Smooth muscle cell (in vitro differentiated cells): ENCODE data around the gene RABL2B. TPM values are rescaled to one million over a fixed set of nuclear protein-coding genes. Genes with fewer than 3 reads are reported as not detected.
"Not testable (repeated sequence)": the region's sequence is repeated elsewhere in the genome, so short reads cannot be mapped to it uniquely, and the experiment has no call there.

ENCODE experiments used
- DNase-seq: peaks from one replicate; lab custom pipeline; 2025; ENCODE audit not compliant: unreplicated experiment; lab: John Stamatoyannopoulos, UW
- H2AFZ ChIP-seq: fragments of 200-600 bp; sonication (generic); 2 replicates; pipeline ENCODE4 v1.6.0; 2016; ENCODE audit warnings: antibody characterized with exemption, low read depth, mild to moderate bottlenecking
- H3F3A ChIP-seq: fragments of 200-600 bp; sonication (generic); 2 replicates; pipeline ENCODE4 v1.6.0; 2017; ENCODE audit warnings: antibody characterized with exemption, low read depth
- H3K27ac ChIP-seq: fragments of 200-600 bp; sonication (generic); 2 replicates; pipeline ENCODE4 v1.5.1; 2016; ENCODE audit warnings: low read depth, mild to moderate bottlenecking
- H3K27me3 ChIP-seq: fragments of 200-600 bp; sonication (generic); 2 replicates; pipeline ENCODE4 v1.6.1; 2016; ENCODE audit warnings: low read depth, mild to moderate bottlenecking
- H3K36me3 ChIP-seq: fragments of 200-600 bp; sonication (generic); 2 replicates; pipeline ENCODE4 v1.5.1; 2016; ENCODE audit warnings: low read depth
- H3K4me1 ChIP-seq: fragments of 200-600 bp; sonication (generic); 2 replicates; pipeline ENCODE4 v1.5.1; 2016; ENCODE audit warnings: low read depth
- H3K4me2 ChIP-seq: fragments of 200-600 bp; sonication (generic); 2 replicates; pipeline ENCODE4 v1.6.0; 2016; ENCODE audit warnings: mild to moderate bottlenecking
- H3K4me3 ChIP-seq: fragments of 200-600 bp; sonication (generic); 2 replicates; pipeline ENCODE4 v1.5.1; 2016; ENCODE audit warnings: mild to moderate bottlenecking
- H3K79me2 ChIP-seq: fragments of 200-600 bp; sonication (generic); 2 replicates; pipeline ENCODE4 v1.6.0; 2016; ENCODE audit warnings: low read depth, mild to moderate bottlenecking
- H3K9ac ChIP-seq: fragments of 200-600 bp; sonication (generic); 2 replicates; pipeline ENCODE4 v1.6.0; 2016; ENCODE audit warnings: low read depth
- H3K9me3 ChIP-seq: fragments of 200-600 bp; sonication (generic); replicated peaks from 2 replicates; pipeline ENCODE4 v1.5.1; 2016; ENCODE audit warnings: low read depth
- H4K20me1 ChIP-seq: fragments of 200-600 bp; sonication (generic); 2 replicates; pipeline ENCODE4 v1.6.0; 2016; ENCODE audit warnings: low read depth
- CTCF ChIP-seq: fragments of 200-600 bp; sonication (generic); IDR thresholded peaks from 2 replicates; pipeline ENCODE4 v1.5.1; 2017; ENCODE audit warnings: borderline replicate concordance, mild to moderate bottlenecking, antibody characterized with exemption; ENCODE audit not compliant: insufficient read depth, poor library complexity, severe bottlenecking
- WGBS: methylation state at CpG from one replicate; pipeline ENCODE4 v1.1.7; 2016; ENCODE audit warnings: low lambda C conversion rate; 5-methylcytosine and 5-hydroxymethylcytosine counted together
- polyA plus RNA-seq: library from polyadenylated mRNA; unstranded; fragments of >200 nt; fragmentation: Nextera tagmentation; extraction: Ambion mirVana; gene quantifications from 2 replicates; pipeline ENCODE4 v1.2.1, GENCODE V29; 2016
- total RNA-seq: library from RNA; depleted of rRNA; stranded (reverse); fragments of >200 nt; gene quantifications from 2 replicates; pipeline ENCODE4 v1.2.3, GENCODE V29; 2014

Gene RABL2B
- total and polyA plus RNA-seq, 2 experiments from 2014 or later = 12.5 to 17.4 TPM

DNA sequence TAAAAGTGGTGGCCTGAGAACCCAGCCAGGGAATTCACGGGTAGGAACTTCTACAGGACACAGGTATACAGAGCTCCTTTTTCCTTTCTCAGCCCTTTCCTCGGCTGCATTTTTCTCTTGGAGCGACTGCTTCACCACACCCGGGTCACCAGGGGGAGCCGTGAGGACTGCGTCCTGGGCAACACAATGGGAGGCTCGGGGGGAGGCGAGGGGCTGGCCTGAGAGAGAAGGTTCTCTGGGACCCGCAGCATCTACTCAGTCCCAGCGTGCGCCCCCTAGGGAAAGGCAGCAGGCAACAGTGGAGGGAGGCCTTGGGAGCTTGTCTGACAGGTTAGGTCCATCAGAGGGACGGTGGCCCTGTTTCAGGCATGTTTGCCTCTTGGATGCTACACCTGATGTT is 8.3 kb downstream of the RABL2B start:
- not testable (repeated sequence) for H3K36me3 ChIP-seq, H3K9me3 ChIP-seq, H3K4me1 ChIP-seq, H3K9ac ChIP-seq, H3K79me2 ChIP-seq, H3K4me3 ChIP-seq, H3F3A ChIP-seq, H3K27me3 ChIP-seq, H4K20me1 ChIP-seq, H3K27ac ChIP-seq, H2AFZ ChIP-seq, H3K4me2 ChIP-seq, DNase-seq
- peak; percentile 45 for TF ChIP-seq CTCF
- WGBS = 13% methylated on average over 12 of the region's 12 CpGs

DNA sequence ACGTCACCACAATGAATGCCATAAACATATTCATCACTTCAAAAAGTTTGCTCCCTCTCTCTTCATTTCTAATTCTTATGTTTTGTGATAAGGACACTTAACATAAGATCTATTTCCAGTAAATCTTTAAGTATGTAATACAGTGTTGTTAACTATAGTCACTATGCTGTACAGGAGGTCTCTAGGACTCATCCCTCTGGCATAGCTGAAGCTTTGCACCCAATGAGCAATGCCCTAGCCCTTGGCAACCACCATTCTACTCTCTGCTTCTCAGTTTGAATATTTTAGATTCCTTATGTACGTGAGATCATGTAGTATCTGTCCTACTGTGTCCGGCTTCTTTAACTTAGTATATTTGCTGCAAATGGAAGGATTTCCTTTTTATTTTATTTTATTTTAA is 19.1 kb downstream of the RABL2B start:
- H4K20me1 ChIP-seq, H3K4me2 ChIP-seq, H3K4me1 ChIP-seq, H3F3A ChIP-seq, H3K27ac ChIP-seq, H3K9me3 ChIP-seq, H3K36me3 ChIP-seq, DNase-seq, H3K9ac ChIP-seq, H3K79me2 ChIP-seq, H3K4me3 ChIP-seq, H2AFZ ChIP-seq, H3K27me3 ChIP-seq: not testable (repeated sequence)
- 72% methylated on average over 3 of the region's 3 CpGs for WGBS

GRCh38 chr22:50761829-50762228 is 21.6 kb downstream of the RABL2B start:
- H3K4me1 ChIP-seq, H3K27me3 ChIP-seq, H3K79me2 ChIP-seq, H3F3A ChIP-seq, H3K4me2 ChIP-seq, H3K4me3 ChIP-seq, H3K9ac ChIP-seq, H3K36me3 ChIP-seq, H3K27ac ChIP-seq, H4K20me1 ChIP-seq, H3K9me3 ChIP-seq, DNase-seq, H2AFZ ChIP-seq: not testable (repeated sequence)
- 96% methylated on average over 2 of the region's 2 CpGs for WGBS

- not testable (repeated sequence) for H4K20me1 ChIP-seq, H3K4me2 ChIP-seq, H3K27me3 ChIP-seq, H3K9ac ChIP-seq, DNase-seq, H2AFZ ChIP-seq, H3K9me3 ChIP-seq, H3K36me3 ChIP-seq, H3F3A ChIP-seq, H3K4me3 ChIP-seq, H3K79me2 ChIP-seq, H3K4me1 ChIP-seq
- H3K27ac ChIP-seq = peak overlapping the region; percentile 24
- 32% methylated on average over 10 of the region's 10 CpGs for WGBS
These were observed 23.7 kb downstream of the RABL2B start for GRCh38 chr22:50759597-50760341.

DNA sequence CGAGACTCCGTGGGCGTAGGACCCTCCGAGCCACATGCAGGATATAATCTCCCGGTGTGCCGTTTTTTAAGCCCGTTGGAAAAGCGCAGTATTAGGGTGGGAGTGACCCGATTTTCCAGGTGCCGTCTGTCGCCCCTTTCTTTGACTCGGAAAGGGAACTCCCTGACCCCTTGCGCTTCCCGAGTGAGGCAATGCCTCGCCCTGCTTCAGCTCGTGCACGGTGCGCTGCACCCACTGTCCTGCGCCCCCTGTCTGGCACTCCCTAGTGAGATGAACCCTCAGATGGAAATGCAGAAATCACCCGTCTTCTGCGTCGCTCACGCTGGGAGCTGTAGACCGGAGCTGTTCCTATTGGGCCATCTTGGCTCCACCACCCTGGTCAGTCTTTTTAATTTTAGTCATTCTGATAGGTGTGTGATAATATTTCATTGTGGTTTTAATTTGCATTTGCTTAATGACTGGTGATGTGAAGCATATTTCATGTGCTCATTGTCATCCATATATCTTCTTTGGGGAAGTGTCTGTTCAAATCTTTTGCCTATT is 26.4 kb downstream of the RABL2B start:
- Histone ChIP-seq H3K4me3 (peak overlapping the region; percentile 74), H3K4me2 (peak overlapping the region; percentile 94), H2AFZ (peak overlapping the region; percentile 91), H3K9ac (peak overlapping the region; percentile 55)
- not testable (repeated sequence) for H3K9me3 ChIP-seq, H3K79me2 ChIP-seq, H3F3A ChIP-seq, DNase-seq, H4K20me1 ChIP-seq, H3K27ac ChIP-seq, H3K36me3 ChIP-seq, H3K4me1 ChIP-seq, H3K27me3 ChIP-seq
- 16% methylated on average over 24 of the region's 24 CpGs for WGBS
- TF ChIP-seq CTCF = peak; percentile 26

DNA sequence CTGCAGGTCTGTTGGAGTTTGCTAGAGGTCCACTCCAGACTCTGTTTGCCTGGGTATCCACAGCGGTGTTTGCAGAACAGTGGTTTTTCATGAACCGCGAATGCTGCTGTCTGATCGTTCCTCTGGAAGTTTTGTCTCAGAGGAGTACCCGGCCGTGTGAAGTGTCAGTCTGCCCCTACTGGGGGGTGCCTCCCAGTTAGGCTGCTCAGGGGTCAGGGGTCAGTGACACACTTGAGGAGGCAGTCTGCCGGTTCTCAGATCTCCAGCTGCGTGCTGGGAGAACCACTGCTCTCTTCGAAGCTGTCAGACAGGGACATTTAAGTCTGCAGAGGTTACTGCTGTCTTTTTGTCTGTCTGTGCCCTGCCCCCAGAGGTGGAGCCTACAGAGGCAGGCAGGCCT is 27.0 kb downstream of the RABL2B start:
- not testable (repeated sequence) for H3K4me1 ChIP-seq, H3K27ac ChIP-seq, H3K27me3 ChIP-seq, H2AFZ ChIP-seq, H3K36me3 ChIP-seq, DNase-seq, H3K9ac ChIP-seq, H3K4me3 ChIP-seq, H3K79me2 ChIP-seq, H3F3A ChIP-seq, H3K9me3 ChIP-seq, H4K20me1 ChIP-seq
- H3K4me2 ChIP-seq = peak overlapping the region; percentile 48
- WGBS = 23% methylated on average over 9 of the region's 9 CpGs

DNA sequence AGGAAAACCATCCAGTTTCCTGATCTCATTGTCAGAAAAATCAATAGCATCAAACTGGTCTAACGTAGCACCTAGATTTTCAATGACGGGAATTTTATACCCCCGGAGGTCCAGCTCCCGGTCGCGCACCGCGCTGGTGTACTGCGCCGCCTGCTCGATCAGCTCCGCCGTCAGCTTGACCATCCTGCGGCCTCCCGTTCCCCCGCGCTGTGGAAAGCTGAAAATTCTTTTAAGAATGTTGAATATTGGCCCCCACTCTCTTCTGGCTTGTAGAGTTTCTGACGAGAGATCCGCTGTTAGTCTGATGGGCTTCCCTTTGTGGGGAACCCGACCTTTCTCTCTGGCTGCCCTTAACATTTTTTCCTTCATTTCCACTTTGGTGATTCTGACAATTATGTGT is 28.2 kb downstream of the RABL2B start:
- H3K36me3 ChIP-seq, H2AFZ ChIP-seq, H3K4me2 ChIP-seq, H3K4me3 ChIP-seq, DNase-seq, H4K20me1 ChIP-seq, H3F3A ChIP-seq, H3K27me3 ChIP-seq, H3K27ac ChIP-seq, H3K9me3 ChIP-seq, H3K9ac ChIP-seq, H3K4me1 ChIP-seq, H3K79me2 ChIP-seq: not testable (repeated sequence)
- WGBS = 95% methylated on average over 20 of the region's 20 CpGs
